GM10266 (cell line): ENCODE data around the gene SGSM1.

ENCODE experiments used
- DNase-seq: peaks from one replicate; pipeline ENCODE4 v3.0.0; 2012; ENCODE audit errors: extremely low spot score
- TF ChIP-seq, protein P1 (sequence below): IDR thresholded peaks from 2 replicates; pipeline ENCODE4 v1.5.1; 2012; ENCODE audit warnings: mild to moderate bottlenecking, low read depth; ENCODE audit not compliant: control insufficient read depth, insufficient read depth; ENCODE audit errors: missing control alignments

Gene SGSM1

DNA sequence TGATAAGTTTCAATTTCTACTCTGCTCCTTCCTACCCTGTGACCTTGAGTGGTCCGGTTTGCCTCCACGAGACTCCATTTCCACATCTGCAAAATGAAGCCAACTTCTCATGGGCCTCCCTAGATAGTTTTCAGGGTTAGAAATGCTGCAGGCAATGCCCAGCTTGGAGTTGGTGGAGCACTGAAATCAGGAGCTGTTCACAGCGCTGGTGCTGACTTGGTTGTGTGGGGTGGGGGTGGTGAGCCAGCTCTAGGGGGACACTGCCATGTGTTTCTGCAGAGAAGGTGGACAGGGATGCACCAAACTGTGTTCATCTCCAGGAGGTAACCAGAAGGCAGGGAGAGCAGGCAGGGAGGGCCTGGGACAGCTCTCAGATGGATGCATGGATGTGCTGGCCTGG lies 37.0 kb downstream of the SGSM1 start:
- TF ChIP-seq, protein P1, sequence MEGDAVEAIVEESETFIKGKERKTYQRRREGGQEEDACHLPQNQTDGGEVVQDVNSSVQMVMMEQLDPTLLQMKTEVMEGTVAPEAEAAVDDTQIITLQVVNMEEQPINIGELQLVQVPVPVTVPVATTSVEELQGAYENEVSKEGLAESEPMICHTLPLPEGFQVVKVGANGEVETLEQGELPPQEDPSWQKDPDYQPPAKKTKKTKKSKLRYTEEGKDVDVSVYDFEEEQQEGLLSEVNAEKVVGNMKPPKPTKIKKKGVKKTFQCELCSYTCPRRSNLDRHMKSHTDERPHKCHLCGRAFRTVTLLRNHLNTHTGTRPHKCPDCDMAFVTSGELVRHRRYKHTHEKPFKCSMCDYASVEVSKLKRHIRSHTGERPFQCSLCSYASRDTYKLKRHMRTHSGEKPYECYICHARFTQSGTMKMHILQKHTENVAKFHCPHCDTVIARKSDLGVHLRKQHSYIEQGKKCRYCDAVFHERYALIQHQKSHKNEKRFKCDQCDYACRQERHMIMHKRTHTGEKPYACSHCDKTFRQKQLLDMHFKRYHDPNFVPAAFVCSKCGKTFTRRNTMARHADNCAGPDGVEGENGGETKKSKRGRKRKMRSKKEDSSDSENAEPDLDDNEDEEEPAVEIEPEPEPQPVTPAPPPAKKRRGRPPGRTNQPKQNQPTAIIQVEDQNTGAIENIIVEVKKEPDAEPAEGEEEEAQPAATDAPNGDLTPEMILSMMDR, result no peak
- DNase-seq, result no peak

DNA sequence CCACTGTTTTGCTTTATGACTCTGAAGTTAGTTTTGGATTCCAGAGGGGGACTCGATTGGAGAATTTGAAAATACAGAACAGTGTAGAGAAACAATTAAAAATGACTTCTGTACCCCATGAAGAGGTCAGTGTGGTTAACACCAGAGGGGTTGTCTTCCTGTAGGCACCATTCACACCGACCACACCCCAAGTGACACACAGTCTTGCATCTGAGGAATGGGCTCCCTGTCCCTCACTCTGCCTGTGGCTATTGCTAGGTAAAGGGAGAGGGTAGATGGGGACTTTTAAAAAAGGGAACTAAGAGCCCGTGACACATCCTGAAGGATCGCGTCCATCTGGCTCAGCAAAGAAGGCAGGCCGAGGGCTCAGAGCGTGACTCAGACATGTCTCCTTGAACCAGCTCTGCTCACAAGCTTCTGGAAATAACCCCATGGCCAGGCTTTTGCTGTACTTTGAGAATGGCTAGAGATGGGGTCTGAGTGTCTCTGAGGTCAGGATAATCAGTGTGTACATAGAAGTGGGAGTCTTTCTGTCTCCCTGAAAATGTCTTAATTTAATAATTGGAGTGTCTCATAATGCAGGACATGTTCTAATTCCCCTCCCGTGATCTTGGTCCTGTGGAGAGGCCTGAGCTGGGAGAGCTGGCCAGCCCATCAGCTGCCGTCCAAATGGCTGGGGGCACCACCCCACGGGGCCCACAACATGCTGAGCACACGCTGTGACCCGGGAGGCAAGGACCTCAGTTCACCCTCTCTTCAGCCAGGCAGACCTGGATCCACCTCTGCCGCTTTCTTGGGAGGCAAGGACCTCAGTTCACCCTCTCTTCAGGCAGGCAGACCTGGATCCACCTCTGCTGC lies 39.3 kb downstream of the SGSM1 start:
- TF ChIP-seq, protein P1, result no peak
- no peak for DNase-seq

DNA sequence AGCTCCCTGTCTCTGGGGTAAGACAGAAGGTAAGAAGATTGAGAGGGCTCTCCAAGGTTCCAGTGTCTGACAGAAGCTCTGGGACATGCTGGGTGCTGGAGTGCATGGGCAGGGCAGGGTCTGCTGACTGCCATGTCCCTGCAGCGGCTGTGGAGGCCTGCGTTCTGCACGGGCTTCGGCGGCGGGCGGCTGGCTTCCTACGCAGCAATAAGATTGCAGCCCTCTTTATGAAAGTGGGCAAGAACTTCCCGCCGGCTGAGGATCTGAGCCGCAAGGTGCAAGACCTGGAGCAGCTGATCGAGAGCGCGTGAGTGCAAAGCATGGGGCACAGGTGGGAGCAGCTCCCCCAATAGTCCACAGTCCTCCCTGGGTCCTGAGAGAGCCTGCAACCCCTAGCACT lies 41.5 kb downstream of the SGSM1 start:
- DNase-seq, result no peak
- TF ChIP-seq, protein P1, result no peak

DNA sequence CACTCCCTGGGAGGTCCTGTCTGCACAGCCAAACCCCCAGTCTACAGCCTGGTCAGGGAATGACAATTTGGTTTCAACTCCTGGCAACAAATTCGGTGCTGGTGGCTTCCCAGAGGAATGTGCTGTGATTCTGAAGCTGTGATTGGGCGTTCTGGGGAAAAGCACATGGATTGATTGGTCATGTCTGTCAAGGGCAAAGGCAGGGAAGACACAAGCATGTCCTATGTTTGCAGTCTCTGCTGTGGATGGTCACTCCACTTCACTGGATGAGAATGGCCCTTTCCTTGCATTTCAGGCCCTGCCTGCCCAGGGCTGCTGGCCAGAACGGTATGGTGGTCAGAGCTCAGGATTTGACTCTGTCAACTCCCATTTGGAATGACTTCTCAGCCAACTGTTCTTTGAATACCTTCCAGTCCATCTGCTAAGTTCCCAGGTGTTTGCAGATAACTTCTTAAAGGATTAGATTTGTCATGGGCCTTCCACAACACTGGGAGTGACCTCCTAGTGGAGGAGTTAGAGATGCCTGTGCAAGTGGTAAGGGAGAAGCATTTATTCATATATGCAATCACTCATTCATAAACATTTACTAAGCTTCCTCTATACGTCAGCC lies 42.7 kb downstream of the SGSM1 start:
- no peak for DNase-seq
- TF ChIP-seq, protein P1, result no peak

DNA sequence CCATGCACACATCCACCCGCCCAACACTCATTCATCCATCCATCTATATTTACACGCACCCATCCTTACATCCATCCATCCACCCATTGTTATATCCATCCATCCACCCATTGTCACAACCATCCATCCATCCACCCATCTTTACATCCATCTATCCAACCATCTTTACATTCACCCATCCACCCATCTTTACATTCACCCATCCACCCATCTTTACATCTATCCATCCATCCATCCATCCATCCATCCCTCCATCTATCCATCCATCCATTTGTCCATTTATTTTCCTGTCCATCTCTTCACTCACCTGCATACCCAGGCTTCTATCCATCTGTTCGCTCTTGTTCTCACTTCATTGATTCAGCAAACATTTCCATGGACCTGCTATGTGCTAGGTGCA lies 49.8 kb downstream of the SGSM1 start:
- DNase-seq, result no peak
- TF ChIP-seq, protein P1, result no peak

DNA sequence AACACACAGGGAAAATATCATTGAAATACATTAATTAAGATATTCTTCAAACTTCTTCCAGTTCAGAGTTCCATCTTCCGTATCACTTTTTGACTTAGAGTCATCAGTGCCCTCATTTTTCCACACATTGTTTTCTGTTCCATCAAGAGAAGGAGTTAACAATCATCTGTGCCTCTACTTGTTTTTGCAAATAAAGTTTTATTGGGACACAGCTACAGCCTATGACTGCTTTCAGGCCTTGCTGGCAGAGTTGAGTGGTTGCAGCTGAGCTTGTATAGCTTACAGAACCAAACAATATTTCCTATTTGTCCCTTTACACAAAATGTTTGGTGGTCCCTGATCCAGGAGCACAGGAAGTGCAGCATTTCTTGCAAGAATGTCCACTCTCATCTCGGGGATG lies 51.6 kb downstream of the SGSM1 start:
- TF ChIP-seq, protein P1, result no peak
- DNase-seq, result no peak

DNA sequence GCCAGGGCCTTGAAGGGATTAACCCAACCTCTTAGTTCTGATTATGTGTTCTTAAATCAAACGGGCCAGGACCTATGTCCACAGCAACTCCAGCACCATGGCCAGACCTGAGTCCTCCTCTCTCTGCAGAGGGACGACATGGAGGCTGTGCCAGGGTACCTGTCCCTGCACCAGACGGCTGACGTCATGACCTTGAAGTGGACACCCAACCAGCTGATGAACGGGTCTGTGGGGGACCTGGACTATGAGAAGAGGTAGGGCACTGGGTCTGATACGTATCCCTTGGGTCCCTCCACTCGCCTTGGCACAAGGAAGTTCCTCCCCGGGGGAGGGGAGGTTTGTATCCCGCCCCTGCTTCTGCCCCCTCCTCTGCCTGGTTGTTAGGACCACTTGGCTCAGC lies 53.6 kb downstream of the SGSM1 start:
- TF ChIP-seq, protein P1, result no peak
- no peak for DNase-seq
